ENCODE measurements around the gene SRPX.

DNA sequence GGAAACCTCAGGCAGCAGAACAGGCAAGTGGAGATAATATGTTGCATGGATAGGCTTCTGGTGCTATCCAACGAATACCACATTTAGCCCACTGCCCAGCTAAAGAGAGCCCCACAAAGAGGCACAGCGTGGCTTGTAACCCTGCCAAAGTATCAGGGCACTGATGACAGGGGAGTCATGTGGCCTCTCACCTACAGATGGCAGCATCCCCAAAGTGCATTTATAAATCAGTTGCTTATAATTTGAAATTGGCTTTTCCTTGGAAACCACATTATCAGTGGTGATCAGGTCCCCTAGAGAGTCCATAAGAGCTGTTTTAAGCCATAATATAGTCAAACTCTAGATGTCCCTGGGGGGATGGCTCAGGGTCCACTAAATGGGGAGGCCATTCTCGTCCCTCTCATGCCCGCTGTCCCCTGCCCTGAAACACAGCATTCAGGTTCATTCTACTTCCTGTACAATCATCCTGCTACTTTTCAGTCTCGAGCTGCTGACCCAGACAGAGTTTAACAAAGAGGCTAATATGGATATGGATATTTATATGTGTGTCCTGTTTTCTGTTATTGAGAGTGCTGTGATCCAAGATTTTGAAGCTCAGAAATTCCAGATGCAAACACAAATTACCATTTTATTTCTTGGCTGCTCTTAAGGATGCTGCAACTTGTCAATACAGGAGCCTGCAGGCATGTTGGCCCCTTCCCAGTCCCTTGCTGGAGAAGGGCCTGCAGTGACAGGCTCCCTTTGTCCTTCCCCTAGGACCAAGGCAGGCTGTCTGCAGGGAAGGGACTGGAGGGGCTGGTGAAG, 28.5 kb downstream of the SRPX start:
- TF ChIP-seq, protein P1, sequence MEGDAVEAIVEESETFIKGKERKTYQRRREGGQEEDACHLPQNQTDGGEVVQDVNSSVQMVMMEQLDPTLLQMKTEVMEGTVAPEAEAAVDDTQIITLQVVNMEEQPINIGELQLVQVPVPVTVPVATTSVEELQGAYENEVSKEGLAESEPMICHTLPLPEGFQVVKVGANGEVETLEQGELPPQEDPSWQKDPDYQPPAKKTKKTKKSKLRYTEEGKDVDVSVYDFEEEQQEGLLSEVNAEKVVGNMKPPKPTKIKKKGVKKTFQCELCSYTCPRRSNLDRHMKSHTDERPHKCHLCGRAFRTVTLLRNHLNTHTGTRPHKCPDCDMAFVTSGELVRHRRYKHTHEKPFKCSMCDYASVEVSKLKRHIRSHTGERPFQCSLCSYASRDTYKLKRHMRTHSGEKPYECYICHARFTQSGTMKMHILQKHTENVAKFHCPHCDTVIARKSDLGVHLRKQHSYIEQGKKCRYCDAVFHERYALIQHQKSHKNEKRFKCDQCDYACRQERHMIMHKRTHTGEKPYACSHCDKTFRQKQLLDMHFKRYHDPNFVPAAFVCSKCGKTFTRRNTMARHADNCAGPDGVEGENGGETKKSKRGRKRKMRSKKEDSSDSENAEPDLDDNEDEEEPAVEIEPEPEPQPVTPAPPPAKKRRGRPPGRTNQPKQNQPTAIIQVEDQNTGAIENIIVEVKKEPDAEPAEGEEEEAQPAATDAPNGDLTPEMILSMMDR (IDR thresholded peaks at IDR 0.05), result peak in 5 of 7 experiments; percentile 26 to 50 (median 34)
- no peak for TF ChIP-seq POLR2A (IDR thresholded peaks at IDR 0.05)
